Astrocyte of the spinal cord (primary cell): ENCODE results near the gene MYBPH.

Source experiments
- DNase-seq: peaks from one replicate; pipeline ENCODE4 v3.0.0; 2011; ENCODE audit warnings: low read depth, low spot score
- H3K4me3 ChIP-seq: 2 replicates; pipeline ENCODE4 v1.5.1; 2011; ENCODE audit warnings: low read depth, mild to moderate bottlenecking, low read length, moderate library complexity
- in situ Hi-C: cut with HindIII; loops from 2 replicates; pipeline ENCODE4 v1.10.0; 2017; ENCODE audit warnings: low sequenced_read_pairs
- TF ChIP-seq, protein P1 (sequence below): IDR thresholded peaks from 2 replicates; pipeline ENCODE4 v1.5.1; 2012; ENCODE audit warnings: low read depth, mild to moderate bottlenecking, low read length, inconsistent platforms

MYBPH gene

DNA sequence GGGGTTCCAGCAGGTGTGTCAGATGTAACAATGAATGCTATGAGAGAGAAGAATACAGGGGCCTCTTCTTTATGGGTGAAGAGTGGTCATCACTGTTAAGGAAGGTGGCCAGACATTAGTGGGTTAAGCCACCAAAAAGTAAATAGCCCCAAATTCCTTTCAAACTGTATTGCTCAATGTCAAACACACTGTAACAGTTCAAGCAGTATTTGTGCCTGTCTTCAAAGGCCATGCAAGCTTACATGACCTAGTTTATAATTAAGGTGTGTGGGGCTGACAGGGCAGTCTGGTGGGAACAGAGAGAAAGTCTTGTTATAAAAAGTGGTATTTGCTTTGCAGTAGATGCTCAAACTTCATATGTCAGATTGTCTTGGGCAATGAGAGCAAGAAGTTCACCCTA lies 35.4 kb upstream of the MYBPH start:
- in situ Hi-C loops = no loop called here
- TF ChIP-seq, protein P1, sequence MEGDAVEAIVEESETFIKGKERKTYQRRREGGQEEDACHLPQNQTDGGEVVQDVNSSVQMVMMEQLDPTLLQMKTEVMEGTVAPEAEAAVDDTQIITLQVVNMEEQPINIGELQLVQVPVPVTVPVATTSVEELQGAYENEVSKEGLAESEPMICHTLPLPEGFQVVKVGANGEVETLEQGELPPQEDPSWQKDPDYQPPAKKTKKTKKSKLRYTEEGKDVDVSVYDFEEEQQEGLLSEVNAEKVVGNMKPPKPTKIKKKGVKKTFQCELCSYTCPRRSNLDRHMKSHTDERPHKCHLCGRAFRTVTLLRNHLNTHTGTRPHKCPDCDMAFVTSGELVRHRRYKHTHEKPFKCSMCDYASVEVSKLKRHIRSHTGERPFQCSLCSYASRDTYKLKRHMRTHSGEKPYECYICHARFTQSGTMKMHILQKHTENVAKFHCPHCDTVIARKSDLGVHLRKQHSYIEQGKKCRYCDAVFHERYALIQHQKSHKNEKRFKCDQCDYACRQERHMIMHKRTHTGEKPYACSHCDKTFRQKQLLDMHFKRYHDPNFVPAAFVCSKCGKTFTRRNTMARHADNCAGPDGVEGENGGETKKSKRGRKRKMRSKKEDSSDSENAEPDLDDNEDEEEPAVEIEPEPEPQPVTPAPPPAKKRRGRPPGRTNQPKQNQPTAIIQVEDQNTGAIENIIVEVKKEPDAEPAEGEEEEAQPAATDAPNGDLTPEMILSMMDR = no peak
- no peak overlapping the region for H3K4me3 ChIP-seq
- DNase-seq = no peak

DNA sequence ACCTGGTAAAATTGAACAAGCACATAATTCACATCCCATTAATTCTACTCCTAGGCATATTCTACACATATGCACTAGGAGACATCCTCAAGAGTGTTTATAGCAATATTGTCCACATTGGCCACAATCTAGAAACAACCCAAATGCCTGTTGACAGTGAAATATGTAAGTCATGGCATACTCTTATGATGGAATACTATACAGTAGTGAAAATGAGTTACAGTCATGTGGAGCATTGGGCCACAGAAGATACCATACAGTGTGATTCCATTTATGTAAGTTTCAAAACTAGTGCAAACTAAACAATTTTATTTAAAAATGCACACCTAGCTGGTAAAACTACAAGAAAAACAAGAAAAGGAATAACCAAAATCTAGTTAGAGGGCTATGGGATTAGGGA lies 34.7 kb upstream of the MYBPH start:
- TF ChIP-seq, protein P1 = no peak
- in situ Hi-C loops = no loop called here
- no peak for DNase-seq
- H3K4me3 ChIP-seq = no peak overlapping the region

DNA sequence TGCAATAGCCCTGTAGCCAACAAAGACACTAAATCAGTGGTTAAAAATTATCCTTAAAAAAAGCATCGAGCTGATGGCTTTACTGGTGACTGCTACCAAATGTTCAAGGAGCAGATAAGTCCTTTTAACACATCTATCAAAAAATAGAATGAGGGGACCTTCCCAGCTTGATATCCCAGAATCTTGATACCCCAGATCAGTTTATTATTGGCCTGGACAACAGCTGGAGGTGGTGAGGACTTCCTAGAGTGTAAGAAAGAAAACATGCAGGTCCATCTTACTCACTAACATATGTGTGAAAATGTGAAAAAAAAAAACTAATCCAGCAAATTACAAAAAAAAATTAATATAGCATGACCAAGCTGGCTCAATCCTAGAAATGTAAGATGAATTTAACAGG lies 32.6 kb upstream of the MYBPH start:
- no peak for DNase-seq
- TF ChIP-seq, protein P1 = no peak
- no peak overlapping the region for H3K4me3 ChIP-seq
- in situ Hi-C loops = no loop called here

DNA sequence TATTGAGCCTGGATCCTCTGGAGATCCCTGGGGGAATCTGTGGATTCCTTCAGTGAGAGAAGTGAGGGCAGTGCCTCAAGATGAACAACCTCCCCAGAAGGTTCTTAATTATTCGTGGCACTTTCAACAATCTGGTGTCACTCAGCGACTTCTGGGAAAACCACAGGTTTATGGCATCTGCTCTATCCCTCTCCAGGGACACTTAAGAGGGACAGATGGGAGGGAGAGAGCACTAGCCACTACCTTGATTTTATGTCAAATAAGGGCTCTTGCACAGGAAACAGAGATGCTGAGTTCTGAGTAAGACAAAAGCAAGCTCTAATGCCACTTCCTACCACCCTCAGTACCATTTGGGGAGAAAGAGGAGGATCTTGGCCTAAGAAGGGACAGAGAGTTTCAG lies 32.1 kb upstream of the MYBPH start:
- TF ChIP-seq, protein P1 = no peak
- no peak for DNase-seq
- in situ Hi-C loops = no loop called here
- H3K4me3 ChIP-seq = no peak overlapping the region

DNA sequence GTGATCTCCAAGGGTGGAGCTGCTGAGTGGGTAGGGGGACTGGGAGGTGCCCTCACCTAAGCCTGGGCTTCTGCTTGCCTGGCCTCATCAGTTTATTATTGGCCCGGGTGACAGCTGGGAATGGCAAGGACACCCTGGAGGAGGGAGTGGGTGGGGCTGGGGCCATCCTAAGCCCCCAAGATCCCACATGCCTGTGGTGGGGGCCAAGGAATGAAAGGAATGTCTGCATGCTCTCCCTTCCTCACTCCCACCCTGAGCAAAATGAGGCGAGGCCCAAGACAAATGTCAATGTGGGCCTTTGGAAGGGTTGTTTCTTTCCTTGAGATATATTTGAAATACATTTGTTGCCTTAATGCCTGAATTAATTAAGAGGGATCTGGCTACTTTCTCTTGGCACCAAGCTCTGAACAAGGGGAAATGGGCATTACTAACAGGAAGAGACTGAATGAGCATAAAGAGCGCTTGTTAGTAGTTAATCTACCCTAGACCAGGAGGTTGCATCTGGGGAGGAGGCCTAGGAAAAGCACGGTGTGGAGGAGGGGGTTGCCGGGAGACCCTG lies 30.6 kb upstream of the MYBPH start:
- H3K4me3 ChIP-seq = no peak overlapping the region
- TF ChIP-seq, protein P1 = no peak
- in situ Hi-C loops = no loop called here
- DNase-seq = no peak

DNA sequence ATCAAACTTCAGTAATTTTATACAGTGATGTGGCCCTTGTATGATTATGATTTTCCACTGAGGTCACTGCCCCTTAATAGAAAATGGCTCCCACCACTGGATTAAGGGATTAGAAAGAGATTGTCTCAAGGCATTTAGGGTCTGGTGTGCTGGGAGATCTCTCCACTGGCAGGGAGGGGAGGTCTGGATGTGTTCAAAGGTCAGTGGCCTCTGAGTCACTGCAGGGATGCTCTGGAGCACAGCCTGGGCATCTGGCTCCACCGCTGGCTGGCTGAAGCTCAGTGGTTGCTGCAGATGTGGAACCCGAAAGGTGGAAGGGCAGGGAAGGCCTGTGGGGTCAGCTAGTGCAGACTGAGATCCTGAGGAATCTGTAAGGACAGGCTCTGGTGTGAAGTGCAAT lies 29.1 kb upstream of the MYBPH start:
- H3K4me3 ChIP-seq = no peak overlapping the region
- TF ChIP-seq, protein P1 = no peak
- in situ Hi-C loops = no loop called here
- DNase-seq = no peak
